K562 (cell line): ENCODE measurements around the gene SELENOO. TPM values are rescaled to one million over a fixed set of nuclear protein-coding genes. Genes with fewer than 3 reads are reported as not detected.
A peak's percentile ranks its signal among the peaks of the same experiment; 100 is the strongest.

Source experiments
- ATF4 ChIP-seq: fragments of 450-650 bp; formaldehyde crosslinking; IDR thresholded peaks from 2 replicates; pipeline ENCODE4 v1.4.0; 2022; ENCODE audit warnings: mild to moderate bottlenecking, moderate library complexity
- CHD1 ChIP-seq: fragments of 200-600 bp; sonication (generic); IDR thresholded peaks from one replicate; pipeline ENCODE4 v1.6.1; 2012; ENCODE audit warnings: mild to moderate bottlenecking, moderate library complexity, low read length, inconsistent platforms
- GABPB2 ChIP-seq: fragments of 250-450 bp; sonication (Bioruptor Pico); conservative IDR thresholded peaks from 2 replicates; pipeline ENCODE4 v1.5.1; 2021; ENCODE audit warnings: mild to moderate bottlenecking
- MECOM ChIP-seq: fragments of 250-450 bp; sonication (Bioruptor Pico); IDR thresholded peaks from 2 replicates; pipeline ENCODE4 v1.8.0; 2022; ENCODE audit warnings: inconsistent platforms
- SUPT5H ChIP-seq: fragments of 450-650 bp; IDR thresholded peaks from 2 replicates; pipeline ENCODE4 v1.6.1; 2016
- XRCC3 ChIP-seq: fragments of 450-650 bp; IDR thresholded peaks from 2 replicates; pipeline ENCODE4 v1.6.1; 2017; ENCODE audit warnings: mild to moderate bottlenecking, moderate library complexity
- ZNF655 ChIP-seq: fragments of 250-450 bp; sonication (Bioruptor Pico); IDR thresholded peaks from 2 replicates; pipeline ENCODE4 v1.5.0; 2021
- polyA plus RNA-seq, 8 experiments: library from polyadenylated mRNA; depleted of rRNA in 4 of 8; stranded (reverse) in 5 of 8; unstranded in 3 of 8; fragments of >200 nt; fragmentation: Nextera tagmentation in 2 of 8; fragmentation: Illumina TruSeq in 1 of 8; extraction: Ambion mirVana in 2 of 8; extraction: Trizol in 1 of 8; gene quantifications; 2 replicates each; pipeline versions ENCODE4 v1.2.1 to v1.2.3, GENCODE V29; 2011 to 2014; ENCODE audit warnings: inconsistent platforms in 1 of 8, missing spikeins in 1 of 8
- total RNA-seq, 7 experiments: library from RNA; depleted of rRNA in 6 of 7; stranded (reverse); fragments of >200 nt in 6 of 7; fragmentation: Illumina TruSeq in 2 of 7; extraction: Trizol in 2 of 7; gene quantifications; 2 replicates each; pipeline versions ENCODE4 v1.2.1 to v1.2.3, GENCODE V29; 2011 to 2021; ENCODE audit warnings: low replicate concordance in 1 of 7

Gene SELENOO
- total and polyA plus RNA-seq, 9 of the 15 experiments (the other 6 are each of a cell fraction or from before 2014, with no cell fraction given), result 0.37 to 24.9 (median 8.3) TPM

GRCh38 chr22:50170453-50171318 is 30.1 kb upstream of the SELENOO start, which contains the start of gene PANX2 (continued):
- TF ChIP-seq ZNF655 (CRISPR knock-in tag) (no peak), GABPB2 (CRISPR knock-in tag) (no peak), CHD1 (peak; percentile 70), XRCC3 (no peak), MECOM (CRISPR knock-in tag) (no peak), ATF4 (CRISPR knock-in tag) (no peak), SUPT5H (no peak)
- TF ChIP-seq, all 486 proteins: peak for 9
